ENCODE results near the gene CPPED1. TPM values are rescaled to one million over a fixed set of nuclear protein-coding genes. Genes with fewer than 3 reads are reported as not detected.

Gene CPPED1
- total and polyA plus RNA-seq, 10 of the 15 experiments (the other 5 are each of a cell fraction or from before 2014, with no cell fraction given): 7.1 to 39.0 (median 16.0) TPM

GRCh38 chr16:12804395-12804794 lies 708 bp upstream of the CPPED1 start:
- ChIA-PET CTCF (interaction anchor here (1.2 to 1.4 kb wide), 2 partner anchors 52 to 374 kb away, joined by 3 to 4 read pairs; no protein-coding TSS in a partner anchor), RAD21 (ENCODE audit: unreplicated experiment) (interaction anchor here (0.7 to 3.9 kb wide), 7 partner anchors 12 to 643 kb away, joined by 3 to 15 read pairs (median 3); no protein-coding TSS in a partner anchor)
- peak overlapping the region; percentile 88; the same call in 1 of the 2 replicates for H3K4me3 ChIP-seq

More at GRCh38 chr16:12804395-12804794, 708 bp upstream of the CPPED1 start:
- no peaks in the 10 kb centered on the region for H3K27me3 ChIP-seq (replicated peaks in 1 of 2; ENCODE audit: control insufficient read depth in 2 of 2, insufficient read depth in 2 of 2, low read length in 1 of 2)
- H3K27ac ChIP-seq (ENCODE audit: control insufficient read depth, insufficient read depth): no peak overlapping the region
- peaks cover 5% of the 10 kb centered on the region for H3K79me2 ChIP-seq (ENCODE audit: control insufficient read depth, insufficient read depth, low read length)
- H4K20me1 ChIP-seq (ENCODE audit: control insufficient read depth, insufficient read depth): no peaks in the 10 kb centered on the region
- ChIA-PET POLR2A (no interaction called here), SMC1A (ENCODE audit: uncharacterized antibody, unreplicated experiment) (interaction anchor here (0.9 to 7.0 kb wide), 5 partner anchors 11 to 268 kb away, joined by 3 to 41 read pairs (median 3); no protein-coding TSS in a partner anchor)
- no peaks in the 10 kb centered on the region for H3K9me3 ChIP-seq (replicated peaks; ENCODE audit: control insufficient read depth, insufficient read depth, low read length)
- TF ChIP-seq ZNF217 (IDR thresholded peaks at IDR 0.05) (no peak), SPI1 (IDR thresholded peaks at IDR 0.05; ENCODE audit: borderline replicate concordance, insufficient read depth, low read depth, low read length) (no peak), ZNF274 (IDR thresholded peaks at IDR 0.05; ENCODE audit: insufficient read depth, insufficient read length) (no peak), RB1 (IDR thresholded peaks at IDR 0.05; ENCODE audit: borderline replicate concordance) (no peak), FOXM1 (IDR thresholded peaks at IDR 0.05; ENCODE audit: low read depth, low read length) (no peak), STAT3 (IDR thresholded peaks at IDR 0.05; ENCODE audit: low read depth, low read length) (no peak), ZNF384 (IDR thresholded peaks at IDR 0.05; ENCODE audit: borderline replicate concordance, low read depth, low read length) (no peak), BCLAF1 (IDR thresholded peaks at IDR 0.05) (no peak), PAX5 (IDR thresholded peaks at IDR 0.05; ENCODE audit: borderline replicate concordance, low read depth, low read length) (no peak), EGR1 (IDR thresholded peaks at IDR 0.05; ENCODE audit: borderline replicate concordance in 1 of 2, low read depth in 2 of 2, low read length in 2 of 2) (no peak), POLR2AphosphoS2 (IDR thresholded peaks at IDR 0.05; ENCODE audit: low read depth, low read length) (no peak), E2F4 (IDR thresholded peaks at IDR 0.05; ENCODE audit: low read depth, low read length) (no peak), BCL11A (IDR thresholded peaks at IDR 0.05; ENCODE audit: low read depth, low read length) (no peak), KAT2A (conservative IDR thresholded peaks at IDR 0.05; ENCODE audit: control insufficient read depth, low read depth, low read length) (no peak), ATF7 (IDR thresholded peaks at IDR 0.05; ENCODE audit: low read depth) (no peak), POLR2AphosphoS5 (IDR thresholded peaks at IDR 0.05; ENCODE audit: low read length) (no peak)
- TF ChIP-seq, protein P1, sequence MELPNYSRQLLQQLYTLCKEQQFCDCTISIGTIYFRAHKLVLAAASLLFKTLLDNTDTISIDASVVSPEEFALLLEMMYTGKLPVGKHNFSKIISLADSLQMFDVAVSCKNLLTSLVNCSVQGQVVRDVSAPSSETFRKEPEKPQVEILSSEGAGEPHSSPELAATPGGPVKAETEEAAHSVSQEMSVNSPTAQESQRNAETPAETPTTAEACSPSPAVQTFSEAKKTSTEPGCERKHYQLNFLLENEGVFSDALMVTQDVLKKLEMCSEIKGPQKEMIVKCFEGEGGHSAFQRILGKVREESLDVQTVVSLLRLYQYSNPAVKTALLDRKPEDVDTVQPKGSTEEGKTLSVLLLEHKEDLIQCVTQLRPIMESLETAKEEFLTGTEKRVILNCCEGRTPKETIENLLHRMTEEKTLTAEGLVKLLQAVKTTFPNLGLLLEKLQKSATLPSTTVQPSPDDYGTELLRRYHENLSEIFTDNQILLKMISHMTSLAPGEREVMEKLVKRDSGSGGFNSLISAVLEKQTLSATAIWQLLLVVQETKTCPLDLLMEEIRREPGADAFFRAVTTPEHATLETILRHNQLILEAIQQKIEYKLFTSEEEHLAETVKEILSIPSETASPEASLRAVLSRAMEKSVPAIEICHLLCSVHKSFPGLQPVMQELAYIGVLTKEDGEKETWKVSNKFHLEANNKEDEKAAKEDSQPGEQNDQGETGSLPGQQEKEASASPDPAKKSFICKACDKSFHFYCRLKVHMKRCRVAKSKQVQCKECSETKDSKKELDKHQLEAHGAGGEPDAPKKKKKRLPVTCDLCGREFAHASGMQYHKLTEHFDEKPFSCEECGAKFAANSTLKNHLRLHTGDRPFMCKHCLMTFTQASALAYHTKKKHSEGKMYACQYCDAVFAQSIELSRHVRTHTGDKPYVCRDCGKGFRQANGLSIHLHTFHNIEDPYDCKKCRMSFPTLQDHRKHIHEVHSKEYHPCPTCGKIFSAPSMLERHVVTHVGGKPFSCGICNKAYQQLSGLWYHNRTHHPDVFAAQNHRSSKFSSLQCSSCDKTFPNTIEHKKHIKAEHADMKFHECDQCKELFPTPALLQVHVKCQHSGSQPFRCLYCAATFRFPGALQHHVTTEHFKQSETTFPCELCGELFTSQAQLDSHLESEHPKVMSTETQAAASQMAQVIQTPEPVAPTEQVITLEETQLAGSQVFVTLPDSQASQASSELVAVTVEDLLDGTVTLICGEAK (IDR thresholded peaks at IDR 0.05; ENCODE audit: borderline replicate concordance): no peak
- H3K4me1 ChIP-seq (ENCODE audit: control insufficient read depth, insufficient read depth, low read length): peaks cover 22% of the 10 kb centered on the region
- in situ Hi-C loops (cut with MboI) (loop anchor here (5.0 to 10.0 kb wide), 3 partner anchors 52 to 350 kb away; no protein-coding TSS in a partner anchor), intact Hi-C loops (cut with micrococcal nuclease; ENCODE audit: unreplicated experiment) (loop anchor here (5.0 kb wide), 1 partner anchor 232 kb away; no protein-coding TSS in a partner anchor)
- BruUV-seq (replicated peaks): no TSS peak
- peak overlapping the region; percentile 62 for H3K4me2 ChIP-seq (ENCODE audit: control insufficient read depth, insufficient read depth)
- WGBS (ENCODE audit: insufficient coverage, insufficient replicate concordance, low lambda C conversion rate, missing lambda C conversion rate): 29% methylated on average over 9 of the region's 9 CpGs
- ATAC-seq (no peak), FAIRE-seq (no peak), DNase-seq (ENCODE audit: low read depth, low spot score) (no peak)
- H3K36me3 ChIP-seq (ENCODE audit: control insufficient read depth in 2 of 2, insufficient read depth in 2 of 2, low read length in 1 of 2): no peaks in the 10 kb centered on the region; a peak in 1 of 4 replicates
- peak overlapping the region; percentile 54 for H2AFZ ChIP-seq (ENCODE audit: control insufficient read depth, low read depth, low read length)
- H3K9ac ChIP-seq (ENCODE audit: control insufficient read depth, insufficient read depth, low read length): no peak overlapping the region
